Neuronal stem cell (in vitro differentiated cells): ENCODE data around the gene TMEM132E.

Experiments used
- DNase-seq: peaks from one replicate; pipeline ENCODE4 v3.0.0-alpha.2; 2013; ENCODE audit warnings: low spot score
- H2AFZ ChIP-seq: one replicate; pipeline ENCODE4 v1.6.1; 2013; ENCODE audit warnings: mild to moderate bottlenecking, low read length, inconsistent platforms
- H2AK5ac ChIP-seq: 2 replicates; pipeline ENCODE4 v1.6.1; 2013; ENCODE audit warnings: low read depth, mild to moderate bottlenecking, inconsistent platforms, low read length, moderate library complexity, mixed read lengths
- H2BK120ac ChIP-seq: 2 replicates; pipeline ENCODE4 v1.6.1; 2013; ENCODE audit warnings: low read depth, mild to moderate bottlenecking, inconsistent platforms, low read length, moderate library complexity, mixed read lengths
- H2BK12ac ChIP-seq: one replicate; pipeline ENCODE4 v1.6.1; 2013; ENCODE audit warnings: low read length, inconsistent platforms
- H2BK15ac ChIP-seq: 2 replicates; pipeline ENCODE4 v1.6.1; 2013; ENCODE audit warnings: mild to moderate bottlenecking, low read length, inconsistent platforms, mixed read lengths
- H2BK5ac ChIP-seq: one replicate; pipeline ENCODE4 v1.6.1; 2013; ENCODE audit warnings: inconsistent platforms, mild to moderate bottlenecking, low read length, moderate library complexity
- H3K14ac ChIP-seq: one replicate; pipeline ENCODE4 v1.6.1; 2013; ENCODE audit warnings: low read length, inconsistent platforms
- H3K18ac ChIP-seq: 2 replicates; pipeline ENCODE4 v1.6.1; 2013; ENCODE audit warnings: low read length, inconsistent platforms
- H3K23ac ChIP-seq: 2 replicates; pipeline ENCODE4 v1.6.1; 2013; ENCODE audit warnings: low read depth, mild to moderate bottlenecking, mixed read lengths, low read length, inconsistent platforms; ENCODE audit not compliant: poor library complexity
- H3K27ac ChIP-seq: replicated peaks from 3 replicates; pipeline ENCODE4 v1.5.1; 2013; ENCODE audit warnings: low read length, inconsistent platforms
- H3K27me3 ChIP-seq, 3 experiments: 2 replicates each; pipeline ENCODE4 v1.6.1; 2013; ENCODE audit warnings: low read length in 3 of 3, mild to moderate bottlenecking in 2 of 3, inconsistent platforms in 1 of 3, low read depth in 1 of 3, mixed read lengths in 1 of 3, moderate library complexity in 1 of 3; ENCODE audit not compliant: control insufficient read depth in 3 of 3, insufficient read depth in 3 of 3
- H3K36me3 ChIP-seq, 2 donors: replicated peaks in 1 of 2; 2 replicates each; pipeline ENCODE4 v1.6.1; 2013; ENCODE audit warnings: low read length in 2 of 2; ENCODE audit not compliant: control insufficient read depth in 2 of 2, insufficient read depth in 2 of 2
- H3K4ac ChIP-seq: 2 replicates; pipeline ENCODE4 v1.6.1; 2013; ENCODE audit warnings: inconsistent platforms, mild to moderate bottlenecking, low read length, moderate library complexity
- H3K4me1 ChIP-seq, 2 donors: 1 replicate in 1 of 2; 2 replicates in 1 of 2; pipeline ENCODE4 v1.6.1; 2013; ENCODE audit warnings: low read length in 2 of 2, low read depth in 1 of 2; ENCODE audit not compliant: control insufficient read depth in 2 of 2, insufficient read depth in 1 of 2
- H3K4me2 ChIP-seq: one replicate; pipeline ENCODE4 v1.6.1; 2013; ENCODE audit warnings: mild to moderate bottlenecking, low read length, inconsistent platforms; ENCODE audit not compliant: insufficient read depth, poor library complexity, severe bottlenecking
- H3K4me3 ChIP-seq, 2 donors: 2 replicates each; pipeline ENCODE4 v1.5.1; 2013; ENCODE audit warnings: low read length in 2 of 2, mild to moderate bottlenecking in 2 of 2, inconsistent platforms in 1 of 2, moderate library complexity in 1 of 2
- H3K79me1 ChIP-seq: one replicate; pipeline ENCODE4 v1.6.1; 2013; ENCODE audit warnings: low read depth, mild to moderate bottlenecking, inconsistent platforms, low read length, moderate library complexity
- H3K9ac ChIP-seq: one replicate; pipeline ENCODE4 v1.6.1; 2013; ENCODE audit warnings: mild to moderate bottlenecking, low read depth, low read length, inconsistent platforms; ENCODE audit not compliant: poor library complexity
- H3K9me3 ChIP-seq, 2 donors: replicated peaks in 1 of 2; 2 replicates each; pipeline versions ENCODE3 to v1.6.1; 2013; ENCODE audit warnings: low read length in 2 of 2, mild to moderate bottlenecking in 2 of 2, inconsistent platforms in 1 of 2, low read depth in 1 of 2, mixed read lengths in 1 of 2, moderate library complexity in 1 of 2; ENCODE audit not compliant: control insufficient read depth in 2 of 2, insufficient read depth in 1 of 2
- H4K8ac ChIP-seq: one replicate; pipeline ENCODE4 v1.6.1; 2013; ENCODE audit warnings: low read depth, mild to moderate bottlenecking, inconsistent platforms, low read length, moderate library complexity
- H4K91ac ChIP-seq: one replicate; pipeline ENCODE4 v1.6.1; 2013; ENCODE audit warnings: low read length, low read depth, mild to moderate bottlenecking, inconsistent platforms; ENCODE audit not compliant: poor library complexity
- WGBS, 2 donors: extraction: QIAGEN DNeasy Blood & Tissue Kit; methylation state at CpG; one replicate each; pipeline ENCODE4 v1.1.7; 2013; ENCODE audit warnings: missing lambda C conversion rate in 2 of 2, mixed read lengths in 1 of 2; ENCODE audit not compliant: insufficient read length in 2 of 2, insufficient replicate concordance in 1 of 2; ENCODE audit errors: extremely low coverage in 2 of 2; 5-methylcytosine and 5-hydroxymethylcytosine counted together

The TMEM132E gene

GRCh38 chr17:34568953-34569352 lies 10.4 kb upstream of the TMEM132E start:
- H3K4ac ChIP-seq: no peak overlapping the region
- H3K36me3 ChIP-seq: no peaks in the 10 kb centered on the region
- peaks cover 0 to 7% (median 0%) of the 10 kb centered on the region in 3 experiments for H3K27me3 ChIP-seq
- no peak overlapping the region for H4K91ac ChIP-seq
- no peak overlapping the region for H2BK12ac ChIP-seq
- no peak overlapping the region for H2BK5ac ChIP-seq
- no peak overlapping the region for H2BK15ac ChIP-seq
- no peak overlapping the region for H4K8ac ChIP-seq
- H3K9ac ChIP-seq: no peak overlapping the region
- H3K14ac ChIP-seq: no peak overlapping the region
- H3K79me1 ChIP-seq: no peaks in the 10 kb centered on the region
- H3K4me2 ChIP-seq: no peak overlapping the region
- no peak overlapping the region for H2AFZ ChIP-seq
- H2BK120ac ChIP-seq: no peak overlapping the region
- peaks cover 0 to 12% of the 10 kb centered on the region in 2 donors for H3K4me1 ChIP-seq
- no peak for DNase-seq
- no peaks in the 10 kb centered on the region for H3K9me3 ChIP-seq
- H3K27ac ChIP-seq: no peak overlapping the region
- H3K4me3 ChIP-seq: no peak overlapping the region
- WGBS, 2 donors: no CpG with 5 or more reads among the region's 6 CpGs
- no peak overlapping the region for H3K18ac ChIP-seq
- H3K23ac ChIP-seq: no peak overlapping the region
- no peak overlapping the region for H2AK5ac ChIP-seq

GRCh38 chr17:34569591-34569990 lies 9.8 kb upstream of the TMEM132E start:
- no peak overlapping the region for H2AK5ac ChIP-seq
- no peak overlapping the region for H2AFZ ChIP-seq
- no peak overlapping the region for H3K27ac ChIP-seq
- peaks cover 0 to 12% of the 10 kb centered on the region in 2 donors for H3K4me1 ChIP-seq
- no peak overlapping the region for H3K14ac ChIP-seq
- no peak overlapping the region for H2BK5ac ChIP-seq
- WGBS, 2 donors: no CpG with 5 or more reads among the region's 2 CpGs
- H4K8ac ChIP-seq: no peak overlapping the region
- no peaks in the 10 kb centered on the region for H3K9me3 ChIP-seq
- H2BK120ac ChIP-seq: no peak overlapping the region
- no peak overlapping the region for H3K9ac ChIP-seq
- no peak for DNase-seq
- H3K18ac ChIP-seq: no peak overlapping the region
- H3K4me2 ChIP-seq: no peak overlapping the region
- H3K27me3 ChIP-seq: peaks cover 0 to 4% (median 0%) of the 10 kb centered on the region in 3 experiments
- H4K91ac ChIP-seq: no peak overlapping the region
- no peaks in the 10 kb centered on the region for H3K36me3 ChIP-seq
- no peak overlapping the region for H2BK12ac ChIP-seq
- H2BK15ac ChIP-seq: no peak overlapping the region
- no peak overlapping the region for H3K4me3 ChIP-seq
- no peak overlapping the region for H3K23ac ChIP-seq
- H3K4ac ChIP-seq: no peak overlapping the region
- H3K79me1 ChIP-seq: no peaks in the 10 kb centered on the region

DNA sequence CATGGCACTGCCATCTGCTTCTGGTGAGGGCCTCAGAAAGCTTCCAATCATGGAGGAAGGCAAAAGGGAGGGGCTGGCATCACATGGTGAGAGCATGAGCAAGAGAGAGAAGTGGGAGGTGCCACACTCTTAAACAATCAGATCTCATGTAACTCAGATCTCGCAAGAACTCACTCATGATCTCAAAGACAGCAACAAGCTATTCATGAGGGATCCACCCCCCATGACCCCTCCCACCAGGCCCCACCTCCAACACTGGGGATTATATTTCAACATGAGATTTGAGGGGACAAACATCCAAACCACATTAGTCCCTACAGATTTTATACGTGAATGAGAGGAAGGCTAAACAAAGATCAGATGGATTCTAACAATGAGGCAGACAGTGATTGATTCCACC lies 8.9 kb upstream of the TMEM132E start:
- Histone ChIP-seq H3K4me3 (no peak overlapping the region), H3K14ac (no peak overlapping the region), H2BK120ac (no peak overlapping the region), H3K23ac (no peak overlapping the region), H4K8ac (no peak overlapping the region), H3K18ac (no peak overlapping the region), H2BK15ac (no peak overlapping the region), H2BK5ac (no peak overlapping the region), H3K9ac (no peak overlapping the region), H3K9me3 (no peaks in the 10 kb centered on the region), H3K27ac (no peak overlapping the region), H2AFZ (no peak overlapping the region), H3K27me3 (peaks cover 0 to 4% (median 0%) of the 10 kb centered on the region in 3 experiments), H3K4me2 (no peak overlapping the region), H3K4me1 (peaks cover 0 to 12% of the 10 kb centered on the region in 2 donors), H3K79me1 (no peaks in the 10 kb centered on the region), H4K91ac (no peak overlapping the region), H2AK5ac (no peak overlapping the region), H3K36me3 (no peaks in the 10 kb centered on the region), H2BK12ac (no peak overlapping the region), H3K4ac (no peak overlapping the region)
- no peak for DNase-seq
- WGBS, 2 donors: no CpG with 5 or more reads among the region's 2 CpGs

DNA sequence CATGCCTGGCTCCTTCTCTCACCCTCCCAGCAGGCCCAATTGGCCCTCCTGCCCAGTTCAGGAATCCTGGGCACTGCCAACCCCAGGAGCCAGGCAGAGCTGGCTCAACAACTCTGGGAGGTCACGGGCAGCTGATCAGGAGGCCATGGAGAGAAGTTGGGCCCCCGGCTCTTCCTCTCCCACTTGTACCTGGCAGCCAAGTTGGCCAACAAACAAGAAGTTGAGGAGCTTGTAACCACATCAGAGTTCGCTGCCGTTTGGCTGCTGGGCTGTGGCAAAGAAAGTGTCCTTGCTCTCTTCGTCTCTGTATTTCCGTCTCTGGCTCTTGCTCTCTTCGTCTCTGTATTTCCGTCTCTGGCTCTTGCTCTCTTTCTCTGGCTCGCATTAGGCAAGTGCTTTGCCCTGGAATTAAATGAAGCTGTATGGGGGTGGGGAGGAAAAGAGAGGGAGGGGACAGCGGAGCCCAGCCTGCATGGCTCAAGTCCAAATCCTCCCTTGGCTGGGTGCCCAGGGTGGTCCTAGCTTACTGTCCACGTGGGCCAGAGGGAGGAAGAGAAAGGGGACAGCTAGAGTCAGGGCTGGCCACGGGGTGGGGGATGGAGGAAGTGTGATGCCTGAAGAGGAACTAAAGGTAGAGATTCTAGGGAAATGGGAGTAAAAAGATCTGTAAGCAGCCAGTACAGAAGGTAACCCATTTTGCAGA lies 7.8 kb upstream of the TMEM132E start:
- Histone ChIP-seq H2BK15ac (no peak overlapping the region), H4K91ac (no peak overlapping the region), H2BK5ac (no peak overlapping the region), H2AK5ac (peak overlapping the region; percentile 4), H3K4me2 (no peak overlapping the region), H3K9ac (no peak overlapping the region), H3K4me1 (peaks cover 0 to 12% of the 10 kb centered on the region in 2 donors), H2AFZ (no peak overlapping the region), H2BK120ac (no peak overlapping the region), H3K36me3 (no peaks in the 10 kb centered on the region), H3K14ac (no peak overlapping the region), H3K23ac (no peak overlapping the region), H2BK12ac (no peak overlapping the region), H3K9me3 (no peaks in the 10 kb centered on the region), H3K4me3 (no peak overlapping the region), H3K27ac (no peak overlapping the region), H3K27me3 (peaks cover 0 to 4% (median 3%) of the 10 kb centered on the region in 3 experiments), H4K8ac (no peak overlapping the region), H3K79me1 (no peaks in the 10 kb centered on the region), H3K4ac (no peak overlapping the region), H3K18ac (peak overlapping the region; percentile 21)
- DNase-seq: no peak
- WGBS, 2 donors: no CpG with 5 or more reads among the region's 12 CpGs
